Inferior parietal cortex (tissue), 1 donor: ENCODE measurements around the gene TMPRSS6.

Experiments used
- DNase-seq: peaks from one replicate; pipeline ENCODE4 v3.0.0-alpha.2; 2016; ENCODE audit errors: extremely low spot score

The TMPRSS6 gene

GRCh38 chr22:37109242-37109917, at the start of gene TMPRSS6:
TSS of gene TMPRSS6 (minus strand) at chr22:37109713. CDS start at chr22:37103417, 6,296 bp downstream.
- no peak for DNase-seq

GRCh38 chr22:37158963-37159290, 49.4 kb upstream of the TMPRSS6 start:
- no peak for DNase-seq

GRCh38 chr22:37157516-37158285, 48.2 kb upstream of the TMPRSS6 start:
- DNase-seq: no peak

GRCh38 chr22:37156686-37157435, 47.3 kb upstream of the TMPRSS6 start:
- DNase-seq: no peak

GRCh38 chr22:37155971-37156370, 46.5 kb upstream of the TMPRSS6 start:
- DNase-seq: no peak

GRCh38 chr22:37154925-37155712, 45.6 kb upstream of the TMPRSS6 start:
- no peak for DNase-seq

GRCh38 chr22:37153901-37154300, 44.4 kb upstream of the TMPRSS6 start:
- no peak for DNase-seq

GRCh38 chr22:37151401-37151800, 41.9 kb upstream of the TMPRSS6 start:
- no peak for DNase-seq

- DNase-seq: no peak
These were observed 41.2 kb upstream of the TMPRSS6 start for GRCh38 chr22:37150701-37151100.

GRCh38 chr22:37148742-37149665, 39.5 kb upstream of the TMPRSS6 start:
- DNase-seq: no peak

- no peak for DNase-seq
These were observed 38.6 kb upstream of the TMPRSS6 start for GRCh38 chr22:37148031-37148651.

GRCh38 chr22:37147186-37147990, 37.9 kb upstream of the TMPRSS6 start:
- DNase-seq: no peak

GRCh38 chr22:37146507-37147180, 37.1 kb upstream of the TMPRSS6 start:
- no peak for DNase-seq

- no peak for DNase-seq
These were observed 36.5 kb upstream of the TMPRSS6 start for GRCh38 chr22:37146051-37146385.

GRCh38 chr22:37145180-37146050, 35.9 kb upstream of the TMPRSS6 start:
- DNase-seq: no peak

- no peak for DNase-seq
These were observed 34.7 kb upstream of the TMPRSS6 start for GRCh38 chr22:37144180-37144554.

GRCh38 chr22:37141971-37142370, 32.5 kb upstream of the TMPRSS6 start:
- DNase-seq: no peak

- no peak for DNase-seq
These were observed 32.0 kb upstream of the TMPRSS6 start for GRCh38 chr22:37141476-37141875.
